CD4-positive, alpha-beta T cell treated with Interleukin-4 for 4 hours (primary cell): ENCODE results near the gene UBE2E3.

ENCODE experiments used
- DNase-seq: peaks from one replicate; pipeline ENCODE4 v3.0.0-alpha.2; 2020

UBE2E3 gene

DNA sequence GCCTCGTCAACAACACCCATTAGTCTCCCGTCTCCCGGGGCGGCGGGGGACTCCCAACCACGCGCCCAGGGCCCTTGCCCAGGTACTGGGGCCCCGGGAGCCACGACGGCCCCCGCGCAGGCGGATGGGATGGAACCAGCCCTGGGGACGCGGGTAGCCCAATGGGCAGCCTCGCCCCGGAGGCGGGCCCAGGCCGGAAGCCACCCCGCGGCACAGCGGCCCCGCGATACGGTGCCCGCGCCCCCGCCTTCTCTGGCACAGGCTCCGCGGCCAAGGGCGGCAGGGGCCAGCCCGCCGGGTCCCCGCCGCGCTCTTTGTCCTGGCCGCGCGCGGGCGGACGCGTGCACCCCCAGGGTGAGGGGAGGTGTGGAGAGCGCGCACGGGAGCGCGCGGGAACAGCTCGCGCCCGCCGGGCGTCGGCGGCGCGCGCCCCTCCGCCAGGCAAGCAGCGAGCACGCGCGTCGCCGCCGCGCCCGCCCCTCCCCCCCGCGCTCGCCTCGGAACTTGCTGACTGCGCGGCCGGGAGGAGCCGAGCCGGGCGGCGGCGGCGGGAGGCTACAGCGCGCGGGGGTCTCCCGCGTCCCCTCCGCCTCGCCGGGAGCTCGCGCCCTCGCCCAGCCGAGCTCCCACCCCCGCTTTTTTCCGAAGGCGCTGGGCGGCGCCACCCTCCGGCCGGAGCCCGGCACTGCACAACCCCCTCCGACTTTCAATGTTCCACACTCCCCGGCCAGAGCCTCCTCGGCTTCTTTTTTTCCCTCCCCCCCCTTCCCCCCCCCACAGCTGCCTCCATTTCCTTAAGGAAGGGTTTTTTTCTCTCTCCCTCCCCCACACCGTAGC is at the start of gene UBE2E3:
UBE2E3 (plus strand) TSS at position 500 of the 837 bp plus-strand sequence. CDS start 1,438 bp downstream, outside the sequence.
- peak; percentile 75 for DNase-seq

DNA sequence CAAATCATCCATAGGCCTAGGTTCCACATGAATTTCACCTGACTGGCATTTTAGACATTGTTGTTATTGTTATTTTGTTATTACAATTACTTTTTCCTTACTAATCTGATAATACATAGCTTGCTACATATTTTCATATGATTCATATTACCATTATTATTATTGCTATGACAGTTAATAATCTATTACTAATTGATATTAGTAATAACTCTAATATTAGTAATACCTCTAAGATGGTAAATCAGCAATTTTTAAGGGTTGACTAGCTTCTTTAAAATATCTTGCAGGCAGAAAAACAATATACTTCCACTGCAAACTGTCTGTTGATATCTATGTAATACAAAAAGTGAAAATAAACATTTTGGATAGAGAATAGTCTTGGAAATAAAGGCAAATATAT is 48.6 kb upstream of the UBE2E3 start:
- no peak for DNase-seq

DNA sequence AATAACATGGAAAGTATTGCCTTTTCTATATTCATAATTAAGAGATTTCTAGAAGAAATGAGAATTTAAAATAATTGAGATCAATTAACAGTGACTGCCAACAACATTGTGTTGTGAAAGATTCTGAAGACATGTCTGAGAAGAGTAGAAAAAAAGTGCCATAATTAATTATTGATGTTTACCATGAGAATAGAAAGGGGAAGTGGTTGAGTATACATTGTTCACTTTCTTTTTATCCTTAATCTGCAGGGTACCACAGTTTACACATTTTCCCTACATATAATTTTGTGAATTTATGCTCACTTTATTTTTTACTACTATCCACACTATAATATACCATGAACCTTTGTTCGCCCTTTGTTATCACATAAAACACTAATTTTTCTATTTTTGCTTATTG is 47.1 kb upstream of the UBE2E3 start:
- no peak for DNase-seq

DNA sequence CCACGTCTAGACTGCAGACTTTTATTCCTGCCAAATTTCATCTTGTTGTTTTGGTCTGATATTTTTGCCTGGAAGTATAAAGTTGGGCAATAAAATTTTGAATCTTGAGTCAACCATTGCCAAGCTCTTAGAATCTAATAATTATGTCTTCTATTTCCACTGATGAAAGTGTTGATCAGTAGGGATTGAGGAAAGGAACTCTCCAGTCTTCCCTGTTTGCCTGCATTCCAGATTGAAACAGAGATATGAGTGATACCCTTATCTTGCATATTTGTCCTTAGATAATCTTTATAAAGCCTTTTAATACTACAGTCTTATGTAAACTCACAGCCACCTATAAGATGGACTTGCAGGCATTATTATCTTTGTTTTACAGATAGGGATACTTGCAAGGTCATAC is 45.5 kb upstream of the UBE2E3 start:
- DNase-seq, result no peak

DNA sequence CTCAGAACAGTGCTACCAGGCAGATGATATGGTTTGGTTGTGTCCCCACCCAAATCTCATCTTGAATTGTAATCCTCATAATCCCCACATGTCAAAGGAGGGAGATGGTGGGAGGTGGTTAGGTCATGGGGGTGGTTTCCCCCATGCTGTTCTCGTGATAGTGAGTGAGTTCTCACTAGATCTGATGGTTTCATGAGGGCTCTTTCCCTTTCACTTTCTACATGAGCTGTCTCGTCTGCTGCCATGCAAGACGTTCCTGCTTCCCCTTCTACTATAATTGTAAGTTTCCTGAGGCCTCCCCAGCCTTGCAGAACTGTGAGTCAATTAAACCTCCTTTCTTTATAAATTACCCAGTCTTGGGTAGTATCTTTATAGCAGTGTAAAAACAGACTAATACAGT is 42.9 kb upstream of the UBE2E3 start:
- peak; percentile 26 for DNase-seq

DNA sequence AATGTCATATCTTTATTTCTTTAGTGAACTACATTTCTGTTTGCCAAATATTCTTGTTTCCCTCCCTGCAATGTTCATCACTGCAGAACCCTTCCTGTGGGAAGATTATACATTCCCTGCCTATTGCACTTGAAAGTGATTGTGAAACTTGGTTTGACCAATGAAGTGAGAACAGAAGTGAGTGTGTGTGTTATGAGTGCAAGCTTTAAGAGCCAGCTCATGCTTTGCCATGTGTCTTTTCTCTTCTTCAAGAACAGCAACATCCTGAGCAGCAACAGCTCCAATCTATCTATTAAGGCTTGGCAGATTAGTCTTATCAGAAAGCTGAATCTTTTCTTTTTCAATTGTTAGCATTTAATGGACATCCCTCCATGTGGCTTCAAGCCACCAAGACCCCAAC is 42.0 kb upstream of the UBE2E3 start:
- DNase-seq, result no peak

DNA sequence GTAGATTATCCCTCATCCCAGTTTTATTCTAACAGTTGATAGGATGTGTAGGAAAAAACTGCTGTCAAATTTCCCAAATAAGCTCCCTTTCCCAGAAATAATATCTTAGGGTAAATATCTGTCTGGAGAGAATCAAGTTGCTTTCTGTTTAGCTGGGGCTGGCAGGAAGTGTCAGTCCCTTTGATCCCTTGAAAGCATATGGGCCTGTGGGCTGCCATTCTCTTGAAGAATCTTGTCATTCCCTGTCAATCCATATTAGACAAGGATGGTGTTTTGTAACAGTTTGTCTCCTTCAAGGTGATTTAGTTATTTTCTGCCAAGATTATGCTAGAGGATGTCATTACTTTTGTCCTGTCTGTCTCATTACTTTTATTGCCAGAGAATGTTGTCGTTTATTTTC is 37.1 kb upstream of the UBE2E3 start:
- no peak for DNase-seq

DNA sequence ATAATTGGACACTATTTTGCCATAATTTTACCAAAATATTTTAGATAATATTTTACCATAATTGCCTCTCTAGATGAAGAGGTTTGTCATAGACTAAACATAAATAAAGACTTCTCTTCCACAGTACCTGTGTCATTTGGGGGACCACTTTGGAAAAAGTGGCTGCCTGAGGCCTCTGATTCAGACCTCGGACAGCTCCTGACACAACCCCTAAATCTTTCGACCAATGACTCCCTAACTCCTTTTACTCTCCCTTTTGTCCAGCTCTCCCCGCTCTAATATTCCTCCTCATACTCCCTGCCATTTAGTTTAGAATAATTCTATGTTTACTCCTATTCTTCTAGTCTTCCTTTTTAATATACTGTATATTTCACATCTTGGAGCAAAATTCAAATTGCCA is 36.0 kb upstream of the UBE2E3 start:
- no peak for DNase-seq

DNA sequence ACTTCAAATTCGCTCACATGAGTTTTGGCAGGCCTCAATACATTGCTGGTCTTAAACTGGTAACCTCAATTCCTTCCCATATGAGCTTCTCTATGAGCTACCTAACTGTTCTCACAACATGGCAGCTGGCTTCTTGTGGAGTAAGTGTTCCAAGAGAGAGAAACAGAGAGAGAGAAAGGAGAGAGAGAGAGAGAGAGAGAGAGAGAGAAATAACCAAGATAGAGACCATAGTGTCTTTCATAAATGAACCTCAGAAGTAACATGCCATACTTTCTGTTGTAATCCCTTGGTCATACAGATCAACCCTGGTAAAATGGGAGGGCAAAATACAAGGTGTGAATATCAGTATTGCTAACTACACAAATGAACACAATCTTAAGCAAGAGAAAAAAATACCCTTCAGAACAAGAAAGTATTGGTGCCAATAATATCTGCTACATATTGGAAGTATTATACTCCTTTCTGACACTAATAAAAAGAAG is 33.2 kb upstream of the UBE2E3 start:
- no peak for DNase-seq

DNA sequence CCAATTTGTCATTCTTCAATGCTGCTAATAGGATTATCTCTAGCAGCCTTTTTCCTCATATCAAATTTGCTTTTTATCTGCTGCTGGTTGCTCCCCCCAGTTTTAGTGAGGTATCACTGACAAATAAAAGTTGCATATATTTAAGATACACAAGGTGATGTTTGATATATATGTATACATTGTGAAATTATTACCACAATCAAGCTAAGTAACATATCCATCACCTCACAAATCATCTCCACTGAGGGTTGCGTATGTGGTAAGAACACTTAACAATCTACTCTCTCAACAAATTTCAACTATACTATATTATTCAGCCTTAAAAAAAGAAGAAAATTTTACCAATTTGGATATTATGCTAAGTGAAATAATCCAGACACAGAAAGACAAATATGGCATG is 30.5 kb upstream of the UBE2E3 start:
- DNase-seq, result no peak

DNA sequence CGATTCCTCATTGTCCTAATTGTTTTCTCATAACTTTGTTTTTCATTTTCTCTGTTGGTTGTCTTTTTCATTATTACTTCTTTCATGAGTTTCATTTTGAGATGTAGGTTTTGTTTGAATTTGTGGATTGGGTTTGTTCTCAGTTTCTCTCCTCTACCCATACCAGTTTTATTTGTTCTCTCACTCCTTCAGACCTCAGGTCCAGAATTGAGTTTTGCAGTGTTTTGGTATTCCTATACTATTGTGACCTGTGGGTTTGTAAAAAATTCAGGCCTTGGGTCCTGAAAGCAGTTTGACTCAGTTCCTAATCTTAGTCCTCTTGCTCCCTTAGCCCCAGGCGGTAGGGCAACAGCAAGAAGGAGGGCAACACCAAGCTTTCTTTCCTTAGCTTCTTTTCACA is 28.3 kb upstream of the UBE2E3 start:
- DNase-seq, result no peak

DNA sequence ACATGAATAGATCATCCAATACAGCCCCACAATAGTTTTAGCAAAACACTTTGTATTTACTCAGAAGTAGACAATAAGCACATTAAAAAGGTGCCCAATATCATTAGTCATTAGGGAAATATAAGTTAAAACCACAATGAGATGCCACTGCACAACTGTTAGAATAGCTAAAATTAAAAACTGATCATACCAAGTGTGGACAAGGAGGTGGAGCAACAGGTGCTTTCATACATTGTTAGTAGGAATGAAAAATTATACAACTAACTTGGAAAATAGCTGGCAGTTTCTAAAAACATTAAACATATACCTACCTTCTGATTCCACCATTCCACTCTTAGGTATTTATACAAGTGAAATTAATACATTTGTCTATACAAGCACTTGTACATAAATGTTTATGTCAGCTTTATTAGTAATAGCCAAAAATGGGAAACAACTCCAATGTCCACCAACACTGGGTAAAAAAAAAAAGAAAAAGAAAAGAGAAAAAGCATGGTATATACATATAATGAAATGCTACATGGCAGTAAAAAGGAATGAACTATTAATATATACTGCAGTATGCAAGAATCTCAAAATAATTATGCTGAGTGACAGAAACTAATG is 27.6 kb upstream of the UBE2E3 start:
- no peak for DNase-seq

DNA sequence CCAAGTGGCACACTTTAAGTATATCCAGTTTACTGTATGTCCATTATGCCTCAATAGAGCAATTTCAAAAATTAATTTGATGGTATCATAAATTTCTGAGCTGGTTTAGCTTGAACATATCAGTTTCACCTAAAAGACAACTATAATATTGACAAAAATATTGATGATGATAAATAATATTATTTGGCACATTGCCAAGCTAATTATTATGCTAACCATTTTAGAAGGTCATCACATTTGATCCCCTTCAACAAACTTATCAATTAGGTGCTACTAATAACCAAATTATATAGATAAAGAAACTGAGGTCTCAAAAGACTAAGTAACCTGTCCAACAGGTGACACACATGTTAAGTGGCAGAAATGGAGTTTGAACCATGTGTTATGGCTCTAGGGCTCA is 26.9 kb upstream of the UBE2E3 start:
- no peak for DNase-seq

DNA sequence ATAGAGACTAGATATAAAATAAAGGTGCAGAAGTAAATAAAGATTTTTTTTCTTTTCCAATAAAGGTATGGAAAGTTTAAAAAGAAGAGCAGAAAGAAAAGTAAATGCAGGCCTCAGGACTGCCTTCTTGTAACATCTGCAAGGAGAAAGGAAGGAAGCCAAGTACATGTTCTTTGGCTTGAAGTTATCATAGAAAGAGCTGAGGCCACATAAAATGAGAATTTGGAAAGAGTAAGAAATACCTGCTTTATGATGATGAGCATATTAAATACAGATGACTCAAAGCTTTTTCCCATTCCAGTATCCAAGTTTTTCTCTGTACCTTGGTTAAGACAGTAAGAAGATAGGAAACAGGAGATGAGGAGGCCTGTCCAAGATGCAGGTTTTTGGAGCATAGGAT is 25.3 kb upstream of the UBE2E3 start:
- DNase-seq, result no peak

DNA sequence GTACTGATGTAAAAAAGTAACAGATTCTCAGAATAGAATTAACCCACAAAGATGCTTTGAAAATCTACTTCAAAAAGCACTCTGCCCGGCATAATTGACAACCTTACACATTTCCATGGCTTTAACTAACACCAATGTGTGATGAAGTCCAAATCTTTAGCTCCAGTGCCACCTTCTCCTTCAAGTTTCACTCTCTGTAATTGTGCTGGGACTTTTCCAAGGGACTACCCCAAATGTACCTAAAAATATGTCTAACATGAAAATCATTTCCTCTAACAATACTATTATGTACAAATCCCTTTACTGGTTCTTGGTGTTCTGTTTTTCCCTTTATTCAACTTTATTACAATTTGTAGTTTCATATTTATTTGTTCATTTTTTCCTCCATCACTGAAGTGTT is 20.6 kb upstream of the UBE2E3 start:
- DNase-seq, result no peak

DNA sequence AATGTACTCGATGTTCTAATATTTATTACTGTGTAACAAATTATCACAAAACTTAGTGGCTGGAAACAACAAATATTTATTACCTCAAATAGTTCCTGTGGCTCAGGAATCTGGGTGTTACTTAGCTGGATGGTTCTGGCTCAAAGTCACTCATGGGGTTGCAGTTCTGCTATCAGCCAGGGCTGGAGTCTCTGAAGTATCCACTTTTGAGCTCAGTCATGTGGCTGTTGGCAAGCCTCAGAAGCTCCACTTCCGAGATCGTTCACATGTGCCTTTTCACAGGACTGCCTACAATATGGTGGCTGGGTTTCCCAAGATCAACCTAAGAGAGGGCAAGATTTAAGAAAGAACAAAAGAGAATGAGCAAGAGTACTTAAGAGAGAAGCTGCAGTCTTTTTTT is 19.4 kb upstream of the UBE2E3 start:
- DNase-seq, result no peak

DNA sequence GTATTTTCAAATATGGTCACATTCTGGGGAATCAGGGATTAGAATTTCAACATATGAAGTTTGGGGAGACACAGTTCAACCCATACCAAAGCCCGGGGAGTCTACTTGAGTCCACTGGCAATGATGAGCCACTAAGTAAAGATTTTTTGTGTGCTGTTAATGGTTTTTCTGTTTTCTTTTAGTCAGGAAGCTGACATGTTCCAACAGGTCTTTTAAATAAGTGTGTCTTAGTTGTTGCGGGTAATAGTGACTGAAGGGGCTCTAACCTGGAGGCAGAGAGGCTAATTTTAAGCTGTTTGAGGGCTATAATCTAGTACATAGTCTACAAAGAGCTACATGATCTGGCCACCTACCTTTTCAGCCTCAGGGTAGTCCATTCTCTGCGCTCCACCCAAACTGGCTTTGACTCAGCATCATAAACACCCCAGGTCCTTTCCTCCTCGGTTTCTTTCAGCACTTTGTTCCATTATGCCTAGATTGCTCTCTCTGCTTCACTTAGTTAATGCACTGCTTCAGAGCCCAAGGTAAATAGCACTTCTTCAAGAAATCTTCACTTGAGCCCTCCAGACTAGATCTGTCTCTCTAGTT is 17.6 kb upstream of the UBE2E3 start:
- DNase-seq, result no peak

DNA sequence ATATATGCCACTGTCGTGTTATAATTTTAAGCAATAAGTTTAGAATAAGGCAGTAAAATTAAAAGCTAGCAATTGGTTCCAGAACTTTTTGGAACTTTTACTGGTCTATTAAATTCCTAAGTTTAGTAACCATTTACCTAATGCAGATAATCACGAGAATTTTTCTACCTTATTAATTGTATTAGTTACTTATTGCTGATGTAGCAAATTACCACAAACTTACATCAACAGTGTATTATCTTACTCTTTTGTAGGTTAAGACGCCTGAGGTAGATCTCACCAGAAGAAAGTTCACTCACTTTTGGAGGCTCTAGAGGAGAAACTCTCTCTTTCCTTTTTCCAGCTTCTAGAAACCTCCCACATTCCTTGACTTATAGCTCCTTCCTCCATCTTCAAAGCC is 14.0 kb upstream of the UBE2E3 start:
- no peak for DNase-seq

DNA sequence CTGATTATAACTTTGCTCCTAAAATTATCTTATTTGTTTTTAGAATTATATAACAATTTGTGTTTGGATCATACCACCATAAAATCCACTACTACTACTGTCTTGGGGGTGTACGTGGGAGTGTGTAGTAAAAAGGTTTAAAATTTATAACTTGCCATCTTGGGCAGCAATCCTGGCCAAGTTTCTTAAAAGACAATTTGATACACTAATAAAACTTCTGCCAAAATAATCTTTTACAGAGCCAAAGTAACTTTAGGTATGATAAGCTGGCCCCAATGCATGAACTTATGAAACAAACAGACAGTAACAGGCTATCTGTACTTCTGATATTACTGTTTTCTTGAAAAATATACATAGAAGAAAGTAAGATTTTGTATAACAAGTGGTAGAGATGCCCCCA is 11.3 kb upstream of the UBE2E3 start:
- no peak for DNase-seq

DNA sequence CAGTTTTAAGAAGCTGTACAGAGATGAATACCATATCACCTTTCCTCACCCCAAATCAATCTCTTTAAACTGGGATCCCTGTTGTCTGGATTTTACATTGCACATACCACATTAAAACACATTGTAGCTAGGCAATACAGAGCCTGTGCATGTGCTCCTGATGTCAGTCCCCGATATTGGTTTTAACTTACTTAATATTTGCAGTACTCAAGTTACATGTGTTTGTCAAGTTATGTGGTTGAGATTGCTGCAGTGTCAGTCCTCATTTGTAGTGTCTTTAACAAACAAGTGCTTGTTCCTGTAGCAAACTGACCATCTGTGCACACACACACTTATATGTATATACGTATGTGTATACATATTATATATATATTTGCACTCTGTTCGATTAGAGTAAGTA is 10.4 kb upstream of the UBE2E3 start:
- no peak for DNase-seq

DNA sequence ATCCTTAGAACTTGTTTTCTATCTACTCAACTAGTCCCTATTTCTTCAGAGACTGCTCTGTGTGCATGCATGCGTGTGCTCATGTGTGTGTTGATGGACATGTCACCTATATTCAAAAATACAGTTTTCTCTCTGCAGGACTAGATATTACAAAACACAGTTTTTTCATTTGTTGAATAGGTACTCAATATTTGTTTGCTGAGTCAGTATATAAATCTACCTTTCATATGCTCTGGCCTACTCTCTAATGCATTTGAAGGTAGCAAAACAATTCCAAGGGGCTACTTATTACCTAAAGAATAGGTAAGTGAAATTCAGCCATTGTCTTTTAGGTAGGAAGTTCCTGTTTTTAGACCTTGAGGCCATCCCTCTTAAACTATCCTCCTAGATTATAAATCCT is 8.6 kb upstream of the UBE2E3 start:
- DNase-seq, result no peak

DNA sequence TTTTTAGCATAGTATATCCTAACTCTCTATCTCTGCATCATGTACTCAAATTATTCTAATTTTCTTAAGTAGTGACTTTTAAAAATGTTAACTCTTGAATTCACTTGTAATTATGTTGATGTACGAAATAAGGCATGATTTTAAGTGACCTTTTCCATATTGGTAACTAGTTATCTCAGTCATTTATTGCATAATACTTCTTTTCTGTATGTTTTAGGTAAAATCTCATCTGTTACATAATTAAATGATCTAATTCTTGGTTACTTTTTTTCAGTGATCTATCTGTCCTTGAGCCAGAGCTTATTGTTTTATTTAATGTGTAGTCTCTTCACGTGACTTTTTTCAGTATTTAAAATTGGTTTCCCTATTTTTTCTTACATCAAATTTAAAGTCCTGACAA is 4.8 kb upstream of the UBE2E3 start:
- DNase-seq, result no peak

DNA sequence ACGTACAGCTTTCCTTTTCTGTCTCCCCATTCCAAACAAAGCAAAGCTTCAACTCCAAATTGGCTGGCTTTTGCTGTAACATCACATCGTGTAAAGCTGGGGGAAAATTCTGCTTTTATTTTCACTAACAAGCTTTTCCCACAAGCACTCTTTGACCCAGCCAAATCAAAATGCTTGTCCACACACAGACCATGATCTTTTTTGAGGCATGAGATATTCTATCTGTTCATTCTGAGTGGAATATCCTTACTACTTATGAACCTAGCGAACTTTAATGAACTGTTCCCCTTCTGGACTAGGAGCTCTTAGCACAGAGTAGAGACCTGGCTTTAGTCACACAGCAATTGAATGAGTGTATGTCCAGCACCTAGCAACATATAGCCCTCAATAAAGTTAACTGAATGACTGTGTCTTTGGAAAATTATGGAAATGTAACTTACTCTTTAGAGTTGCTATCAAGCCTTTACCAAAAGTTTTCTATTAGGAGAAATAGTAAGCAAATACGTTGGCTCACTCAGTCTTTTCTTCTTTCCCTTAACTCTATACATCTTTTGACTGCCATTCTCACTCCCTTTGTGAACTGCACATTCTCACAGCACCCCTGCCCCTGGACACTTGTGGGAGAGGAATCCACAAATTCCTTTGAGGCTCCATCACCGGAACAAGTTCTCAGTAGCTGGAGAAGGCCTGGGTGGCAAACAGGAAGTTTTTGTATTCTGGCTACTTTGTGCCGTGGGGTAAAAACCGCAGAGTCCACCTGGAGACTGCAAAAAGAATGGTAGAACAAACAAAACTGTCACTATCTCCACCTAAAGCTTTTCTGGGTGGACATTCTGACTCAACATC is 1.3 kb upstream of the UBE2E3 start:
- no peak for DNase-seq
